HUES64 (cell line): ENCODE data around the gene ERN2.

Source experiments
- H3K27ac ChIP-seq: 2 replicates; pipeline ENCODE4 v1.7.0; 2013; ENCODE audit warnings: low read depth, low read length, inconsistent platforms
- H3K27me3 ChIP-seq: 2 replicates; pipeline ENCODE4 v1.6.1; 2013; ENCODE audit warnings: mild to moderate bottlenecking, low read length; ENCODE audit not compliant: insufficient read depth
- H3K36me3 ChIP-seq: 2 replicates; pipeline ENCODE4 v1.6.1; 2013; ENCODE audit warnings: mild to moderate bottlenecking, low read length; ENCODE audit not compliant: insufficient read depth
- H3K4me1 ChIP-seq: 2 replicates; pipeline ENCODE4 v1.6.1; 2013; ENCODE audit warnings: mild to moderate bottlenecking, low read length, moderate library complexity; ENCODE audit not compliant: insufficient read depth
- H3K4me3 ChIP-seq: 2 replicates; pipeline ENCODE4 v1.5.1; 2013; ENCODE audit warnings: mild to moderate bottlenecking, low read length, moderate library complexity
- H3K9ac ChIP-seq: 2 replicates; pipeline ENCODE4 v1.6.1; 2013; ENCODE audit warnings: mild to moderate bottlenecking, low read depth, low read length
- H3K9me3 ChIP-seq: 2 replicates; pipeline ENCODE4 v1.6.1; 2013; ENCODE audit warnings: low read depth, low read length; ENCODE audit not compliant: insufficient read depth
- WGBS: fragments of 150-250, 120-280 bp; methylation state at CpG from one replicate; pipeline ENCODE4 v1.1.7; 2013; ENCODE audit warnings: missing lambda C conversion rate; 5-methylcytosine and 5-hydroxymethylcytosine counted together

ERN2 gene

DNA sequence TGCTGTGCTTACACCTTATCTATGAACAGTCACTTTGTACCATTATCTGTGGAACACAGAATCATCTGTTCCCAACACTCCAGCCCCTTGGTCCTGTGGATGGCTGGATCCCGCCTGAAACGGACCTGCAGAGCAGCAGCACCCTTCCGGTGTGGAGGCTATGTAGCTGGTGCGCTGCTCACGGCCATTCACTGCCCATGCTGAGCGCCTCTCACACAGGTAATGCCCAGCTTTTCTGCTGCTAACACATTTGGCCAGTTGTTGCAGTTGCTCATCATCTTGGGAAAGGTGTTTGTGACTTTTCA is 45.7 kb downstream of the ERN2 start:
- no peaks in the 10 kb centered on the region for H3K4me1 ChIP-seq
- H3K9ac ChIP-seq, result no peak overlapping the region
- 96% methylated on average over 6 of the region's 6 CpGs for WGBS
- H3K36me3 ChIP-seq, result peaks cover 90% of the 10 kb centered on the region
- H3K27me3 ChIP-seq, result no peaks in the 10 kb centered on the region
- H3K9me3 ChIP-seq, result no peaks in the 10 kb centered on the region
- no peak overlapping the region for H3K27ac ChIP-seq
- H3K4me3 ChIP-seq, result no peak overlapping the region

DNA sequence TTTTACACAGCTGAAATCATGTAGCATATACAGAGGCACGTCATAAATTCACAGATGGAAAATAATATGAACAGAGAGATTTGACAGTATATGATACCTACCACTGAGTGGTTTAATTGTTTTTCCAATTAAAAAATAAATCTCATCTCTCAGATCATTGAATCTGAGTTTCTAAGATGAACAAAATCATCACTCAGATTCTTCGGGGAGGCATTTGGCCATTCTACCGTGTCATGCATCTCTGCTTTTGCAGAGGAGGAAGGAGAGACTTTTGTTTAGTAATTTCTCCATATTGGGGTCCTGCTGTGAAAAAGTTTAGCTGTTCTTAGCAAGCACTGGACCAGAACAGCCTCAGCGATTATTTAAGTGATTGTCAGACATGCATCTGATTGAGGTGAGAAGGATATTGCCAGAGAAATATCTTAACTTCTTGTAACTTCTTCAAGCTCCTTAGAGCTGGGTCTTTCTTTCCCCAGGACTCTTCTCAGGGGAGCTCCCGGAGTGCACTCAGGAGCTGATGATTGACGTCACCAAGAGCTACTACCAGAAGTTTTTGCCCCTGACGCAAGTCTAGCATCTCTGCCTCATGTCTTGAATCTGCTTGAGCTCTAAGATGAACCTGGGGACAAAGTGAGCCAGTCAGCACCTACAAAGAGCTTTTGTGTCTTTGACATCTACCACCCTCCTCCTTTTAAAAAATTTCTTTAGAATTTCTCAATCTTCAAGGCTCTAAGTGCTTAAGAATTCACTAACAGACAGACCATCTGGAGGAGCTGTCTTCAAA is 46.3 kb downstream of the ERN2 start:
- 97% methylated on average over 6 of the region's 7 CpGs for WGBS
- H3K27ac ChIP-seq, result no peak overlapping the region
- no peaks in the 10 kb centered on the region for H3K4me1 ChIP-seq
- H3K27me3 ChIP-seq, result no peaks in the 10 kb centered on the region
- no peaks in the 10 kb centered on the region for H3K9me3 ChIP-seq
- no peak overlapping the region for H3K9ac ChIP-seq
- no peak overlapping the region for H3K4me3 ChIP-seq
- peaks cover 90% of the 10 kb centered on the region for H3K36me3 ChIP-seq

DNA sequence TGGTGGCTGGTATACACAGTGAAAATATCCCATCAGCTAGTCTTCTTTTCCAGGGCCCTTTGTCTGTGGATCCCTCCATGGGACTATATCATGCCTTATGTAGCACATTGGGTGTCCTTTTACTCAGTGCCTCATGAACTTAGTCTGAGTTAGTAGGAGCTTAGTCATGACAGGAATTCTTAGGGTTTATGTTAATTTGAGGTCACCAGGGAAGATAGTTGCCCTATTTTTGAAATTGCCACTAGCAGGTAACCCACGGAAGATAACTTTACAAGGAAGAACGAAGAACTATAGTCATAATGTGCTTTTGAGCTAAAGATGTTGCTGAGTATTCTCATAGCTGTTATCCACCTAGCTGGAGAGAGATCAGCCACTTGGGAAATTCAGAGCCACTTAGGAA is 49.1 kb downstream of the ERN2 start:
- peaks cover 97% of the 10 kb centered on the region for H3K36me3 ChIP-seq
- no peaks in the 10 kb centered on the region for H3K9me3 ChIP-seq
- H3K4me1 ChIP-seq, result no peaks in the 10 kb centered on the region
- 94% methylated on average over 2 of the region's 2 CpGs for WGBS
- no peak overlapping the region for H3K27ac ChIP-seq
- H3K4me3 ChIP-seq, result no peak overlapping the region
- H3K27me3 ChIP-seq, result no peaks in the 10 kb centered on the region
- H3K9ac ChIP-seq, result no peak overlapping the region

DNA sequence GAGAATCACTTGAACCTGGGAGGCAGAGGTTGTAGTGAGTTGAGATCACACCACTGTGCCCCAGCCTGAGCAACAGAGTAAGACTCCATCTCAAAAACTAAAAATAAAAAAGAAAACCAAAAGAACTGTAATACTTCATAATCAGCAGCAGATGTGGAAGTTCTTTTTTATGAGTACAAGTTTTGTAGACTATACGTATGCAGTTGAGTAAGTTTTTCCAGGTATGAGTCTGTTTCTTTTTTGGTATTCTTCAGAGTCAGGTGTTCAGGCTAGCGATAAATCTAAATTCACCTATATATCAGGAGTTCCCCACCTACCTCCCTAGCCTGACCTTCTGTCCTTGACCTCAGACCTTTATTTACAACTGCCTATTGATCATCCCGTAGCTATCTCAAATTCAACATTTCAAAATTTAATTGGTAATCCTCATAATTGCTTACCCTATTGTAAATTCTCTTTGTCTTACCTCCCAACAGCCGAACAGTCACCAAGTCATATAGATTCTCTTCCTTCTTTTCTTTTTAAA is 61.0 kb downstream of the ERN2 start:
- Histone ChIP-seq H3K27ac (no peak overlapping the region), H3K4me3 (no peak overlapping the region), H3K36me3 (peaks cover 46% of the 10 kb centered on the region), H3K9me3 (no peaks in the 10 kb centered on the region), H3K4me1 (peaks cover 7% of the 10 kb centered on the region; the same call in 1 of the 2 replicates), H3K27me3 (no peaks in the 10 kb centered on the region), H3K9ac (no peak overlapping the region)
- 93% methylated on average over 4 of the region's 4 CpGs for WGBS

DNA sequence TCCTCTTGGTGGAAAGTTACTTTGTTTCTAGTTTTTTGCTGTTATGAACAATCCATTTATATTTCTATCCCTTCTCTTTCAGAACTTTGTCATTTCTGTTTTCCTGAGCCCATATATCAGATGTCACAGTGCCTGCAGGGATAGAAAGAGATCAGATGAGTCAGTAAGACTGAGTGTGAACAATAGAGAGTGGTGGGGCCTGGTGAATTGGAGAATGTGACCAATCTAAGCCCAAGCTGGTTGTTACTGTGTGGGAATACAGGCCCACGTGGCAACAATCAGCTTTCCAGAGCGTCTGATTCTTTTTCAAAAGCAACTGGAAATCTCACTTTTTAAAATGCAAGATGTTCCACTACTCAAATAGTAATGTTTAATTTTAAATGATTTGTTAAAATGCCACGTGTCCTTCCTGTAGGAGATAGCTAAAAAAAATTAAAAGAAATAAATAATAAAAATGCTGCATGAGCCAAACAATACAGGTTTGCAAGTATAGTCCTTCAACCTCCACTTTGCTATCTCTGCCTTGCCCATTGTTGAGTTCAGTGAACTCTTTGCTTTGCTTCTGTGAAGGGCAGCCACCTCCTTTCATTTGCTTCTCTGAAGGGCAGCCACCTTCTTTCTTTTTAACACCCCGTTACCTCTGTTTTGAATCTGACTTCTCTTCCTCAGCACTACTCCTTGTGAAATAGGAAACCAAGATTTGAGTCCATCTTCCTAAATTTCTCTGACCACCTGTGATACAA is 62.2 kb downstream of the ERN2 start:
- peaks cover 54% of the 10 kb centered on the region for H3K36me3 ChIP-seq
- whole genome bisulfite sequencing, result 86% methylated on average over 3 of the region's 4 CpGs

DNA sequence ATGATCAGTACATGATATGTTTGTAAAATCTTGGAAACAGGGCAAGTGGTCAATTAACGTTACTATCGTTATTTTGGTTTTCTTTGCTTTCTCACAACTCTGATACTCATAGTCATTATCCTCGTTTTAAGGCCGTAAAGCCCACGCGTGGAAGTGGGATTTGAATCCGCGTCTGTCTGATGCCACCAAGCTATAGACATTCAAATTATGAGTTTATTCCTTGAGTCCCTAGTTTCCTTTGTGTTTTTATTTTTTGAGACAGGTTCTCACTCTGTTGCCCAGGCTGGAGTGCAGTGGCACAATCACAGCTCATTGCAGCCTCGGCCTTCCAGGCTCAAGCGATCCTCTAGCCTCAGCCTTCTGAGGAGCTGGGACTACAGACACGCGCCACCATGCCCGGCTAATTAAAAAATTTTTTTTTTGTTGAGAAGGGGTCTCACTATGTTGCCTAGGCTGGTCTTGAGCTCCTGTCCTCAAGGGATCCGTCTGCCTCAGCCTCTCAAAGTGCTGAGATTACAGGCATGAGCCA is 70.7 kb downstream of the ERN2 start:
- Histone ChIP-seq H3K27ac (no peak overlapping the region), H3K9ac (peak overlapping the region; percentile 66; the same call in 1 of the 2 replicates), H3K36me3 (peaks cover 49% of the 10 kb centered on the region), H3K4me1 (no peaks in the 10 kb centered on the region; the same call in 1 of the 2 replicates), H3K27me3 (no peaks in the 10 kb centered on the region), H3K9me3 (no peaks in the 10 kb centered on the region), H3K4me3 (peak overlapping the region; percentile 87)
- WGBS, result 66% methylated on average over 14 of the region's 14 CpGs

More for the DNA sequence above, 62.2 kb downstream of the ERN2 start:
- peak overlapping the region; percentile 47; the same call in 1 of the 2 replicates for H3K9ac ChIP-seq
- peak overlapping the region; percentile 1; the same call in 1 of the 2 replicates for H3K27ac ChIP-seq
- H3K4me3 ChIP-seq, result no peak overlapping the region
- no peaks in the 10 kb centered on the region for H3K27me3 ChIP-seq
- H3K9me3 ChIP-seq, result no peaks in the 10 kb centered on the region
- H3K4me1 ChIP-seq, result peaks cover 7% of the 10 kb centered on the region; the same call in 1 of the 2 replicates

DNA sequence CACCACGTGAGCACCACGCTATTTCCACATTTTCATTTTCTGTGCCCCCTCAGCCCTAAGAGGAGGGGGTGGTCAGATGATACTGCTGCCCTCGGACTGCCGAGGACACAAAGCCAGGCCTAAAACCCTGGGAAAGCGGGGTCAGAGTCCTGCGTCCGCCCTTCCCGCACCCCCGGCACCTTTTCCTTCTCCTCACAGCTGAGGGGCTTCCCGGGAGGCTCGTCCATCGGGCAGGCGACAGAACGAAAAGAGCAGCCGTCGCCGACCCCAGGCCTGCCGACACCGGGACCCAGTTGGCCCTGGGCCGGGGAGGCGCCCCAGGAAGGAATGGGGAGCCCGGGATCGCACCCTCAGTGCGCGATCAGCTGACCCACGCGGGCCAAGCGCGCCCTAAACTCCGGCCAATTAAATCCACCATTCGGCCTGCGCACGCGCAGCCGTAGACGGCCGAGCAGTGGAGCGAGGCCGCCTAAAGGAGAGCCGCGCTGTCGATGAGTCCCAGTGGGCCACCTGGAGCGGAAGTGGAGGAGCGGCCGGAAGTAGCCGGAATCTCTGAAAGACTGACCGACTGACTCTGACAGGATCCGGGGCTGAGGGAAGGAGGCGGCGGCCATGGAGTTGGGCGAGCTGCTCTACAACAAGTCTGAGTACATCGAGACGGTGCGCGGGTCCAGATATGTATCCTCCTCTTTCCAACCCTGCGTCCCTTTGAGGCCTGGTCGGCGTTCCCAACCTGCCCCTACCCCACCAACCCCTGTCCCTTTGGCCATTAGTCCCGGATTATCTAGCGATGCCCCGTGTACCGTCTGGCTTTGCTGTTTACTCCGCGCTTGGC is 71.9 kb downstream of the ERN2 start, which contains the start of the genes DCTN5 and PALB2:
Gene DCTN5 (plus strand): TSS at position 536 of the 835 bp plus-strand sequence. CDS start 77 bp downstream, at position 613.
Gene PALB2 (minus strand): TSS at position 380 of the 835 bp plus-strand sequence. CDS start 153 bp downstream, at position 227.
- H3K36me3 ChIP-seq, result peaks cover 49% of the 10 kb centered on the region
- no peaks in the 10 kb centered on the region; the same call in 1 of the 2 replicates for H3K4me1 ChIP-seq
- H3K4me3 ChIP-seq, result peak within 1 kb of the TSS; percentile 87
- H3K27ac ChIP-seq, result peak within 1 kb of the TSS; percentile 91
- H3K27me3 ChIP-seq, result no peaks in the 10 kb centered on the region
- under 1% methylated on average over 64 of the region's 64 CpGs for WGBS
- no peaks in the 10 kb centered on the region for H3K9me3 ChIP-seq
- H3K9ac ChIP-seq, result peak within 1 kb of the TSS; percentile 93

DNA sequence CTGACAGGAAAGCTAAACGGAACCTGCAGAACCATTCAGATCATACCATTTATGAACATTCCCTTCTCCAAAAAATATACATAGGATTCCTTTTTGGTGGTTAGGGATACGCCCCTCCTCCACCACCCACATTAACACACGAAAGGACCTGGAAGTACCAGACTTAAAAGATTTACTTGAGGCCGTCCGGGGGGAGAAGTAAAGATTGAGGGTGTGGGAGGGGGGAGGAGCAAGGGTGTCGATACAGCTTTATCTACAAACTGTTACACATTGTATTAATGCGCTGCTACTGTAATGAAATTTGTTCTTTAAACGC is 72.4 kb downstream of the ERN2 start:
- no peaks in the 10 kb centered on the region for H3K27me3 ChIP-seq
- peak overlapping the region; percentile 91 for H3K27ac ChIP-seq
- H3K4me1 ChIP-seq, result no peaks in the 10 kb centered on the region; the same call in 1 of the 2 replicates
- peaks cover 49% of the 10 kb centered on the region for H3K36me3 ChIP-seq
- 0% methylated on average over 2 of the region's 8 CpGs for WGBS
- H3K4me3 ChIP-seq, result peak overlapping the region; percentile 87
- no peaks in the 10 kb centered on the region for H3K9me3 ChIP-seq
- peak overlapping the region; percentile 93 for H3K9ac ChIP-seq
